ENCODE measurements around the gene DPP6.

GRCh38 chr7:154882931-154883474 lies 830.8 kb downstream of the DPP6 start:
- TF ChIP-seq CTCF (IDR thresholded peaks at IDR 0.05) (no peak), EP300 (IDR thresholded peaks at IDR 0.05; ENCODE audit: low read depth) (no peak), POLR2A (IDR thresholded peaks at IDR 0.05) (no peak)

Measured in transverse colon (tissue), 3 donors.